HG02943 (cell line): ENCODE data around the gene MUCL3.
"Not testable (repeated sequence)": the region's sequence is repeated elsewhere in the genome, so short reads cannot be mapped to it uniquely, and the experiment has no call there.

ENCODE experiments used
- ATAC-seq: cut with Tn5 transposase; IDR thresholded peaks from one replicate; pipeline ENCODE4 v1.9.1; 2021; ENCODE audit warnings: mild to moderate bottlenecking, low read depth, moderate library complexity; ENCODE audit not compliant: unreplicated experiment

Gene MUCL3

DNA sequence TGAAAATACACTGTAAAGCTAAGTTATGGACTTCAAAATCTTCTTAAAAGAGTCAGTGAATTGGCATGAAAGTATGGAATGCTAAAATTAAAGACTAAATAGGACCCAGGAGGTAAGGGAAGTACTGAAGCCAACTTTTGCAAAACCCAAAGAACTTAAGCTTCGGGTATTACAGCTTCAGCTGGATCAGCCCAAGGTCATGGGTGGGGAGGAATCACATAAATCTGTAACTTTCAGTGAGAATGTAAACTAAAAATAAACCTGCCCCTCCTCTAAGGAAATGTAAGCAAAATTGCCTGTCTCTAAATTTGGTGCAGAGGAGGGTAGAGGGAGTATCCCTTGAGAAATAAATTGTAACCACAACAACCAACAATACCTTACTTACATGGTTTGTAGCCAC, 38.4 kb downstream of the MUCL3 start:
- no peak for ATAC-seq

- ATAC-seq: no peak
These were observed 38.9 kb downstream of the MUCL3 start for GRCh38 chr6:30979690-30980089.

- no peak for ATAC-seq
These were observed 41.4 kb downstream of the MUCL3 start for GRCh38 chr6:30981942-30982772.

DNA sequence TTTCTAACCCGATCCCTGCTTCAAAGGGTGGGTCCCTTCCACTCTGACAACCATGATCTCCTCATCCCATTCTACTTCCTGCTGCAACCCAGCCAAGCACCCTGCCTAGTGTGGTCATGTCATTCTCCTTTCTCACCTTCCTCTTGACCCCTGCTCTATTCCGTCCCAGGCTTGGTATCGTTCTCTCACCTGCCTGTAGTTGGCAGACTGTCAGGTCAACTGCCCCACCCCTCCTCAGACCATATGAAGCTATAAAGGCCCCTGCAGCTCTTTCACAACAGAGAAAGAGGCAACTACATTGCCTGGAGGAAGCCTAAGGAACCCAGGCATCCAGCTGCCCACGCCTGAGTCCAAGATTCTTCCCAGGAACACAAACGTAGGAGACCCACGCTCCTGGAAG, 42.7 kb downstream of the MUCL3 start, which contains the start of gene MUC21:
Gene MUC21 (plus strand): TSS at position 280 of the 400 bp plus-strand sequence. CDS start 241 bp downstream, outside the sequence.
- ATAC-seq: no peak

DNA sequence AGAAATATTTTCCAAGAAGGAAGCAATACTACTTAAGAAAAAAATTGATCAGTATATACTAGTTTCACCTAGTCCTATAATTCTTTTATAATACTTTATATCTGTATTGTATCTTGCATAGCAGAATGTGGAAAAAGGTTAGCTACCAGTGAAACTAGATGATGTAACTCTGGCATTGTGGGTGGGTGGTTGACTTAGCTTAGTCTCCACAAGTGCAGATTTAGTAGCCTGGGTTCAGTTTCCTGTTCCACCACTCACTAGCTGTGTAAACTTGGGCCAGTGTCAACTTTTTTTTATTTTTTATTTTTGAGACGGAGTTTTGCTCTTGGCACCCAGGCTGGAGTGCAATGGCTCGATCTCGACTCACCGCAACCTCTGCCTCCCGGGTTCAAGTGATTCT, 44.7 kb downstream of the MUCL3 start:
- ATAC-seq: no peak

DNA sequence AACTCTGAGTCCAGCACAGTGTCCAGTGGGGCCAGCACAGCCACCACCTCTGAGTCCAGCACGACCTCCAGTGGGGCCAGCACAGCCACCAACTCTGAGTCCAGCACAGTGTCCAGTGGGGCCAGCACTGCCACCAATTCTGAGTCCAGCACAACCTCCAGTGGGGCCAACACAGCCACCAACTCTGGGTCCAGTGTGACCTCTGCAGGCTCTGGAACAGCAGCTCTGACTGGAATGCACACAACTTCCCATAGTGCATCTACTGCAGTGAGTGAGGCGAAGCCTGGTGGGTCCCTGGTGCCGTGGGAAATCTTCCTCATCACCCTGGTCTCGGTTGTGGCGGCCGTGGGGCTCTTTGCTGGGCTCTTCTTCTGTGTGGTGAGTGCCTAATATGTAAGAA, 46.5 kb downstream of the MUCL3 start:
- no peak for ATAC-seq

DNA sequence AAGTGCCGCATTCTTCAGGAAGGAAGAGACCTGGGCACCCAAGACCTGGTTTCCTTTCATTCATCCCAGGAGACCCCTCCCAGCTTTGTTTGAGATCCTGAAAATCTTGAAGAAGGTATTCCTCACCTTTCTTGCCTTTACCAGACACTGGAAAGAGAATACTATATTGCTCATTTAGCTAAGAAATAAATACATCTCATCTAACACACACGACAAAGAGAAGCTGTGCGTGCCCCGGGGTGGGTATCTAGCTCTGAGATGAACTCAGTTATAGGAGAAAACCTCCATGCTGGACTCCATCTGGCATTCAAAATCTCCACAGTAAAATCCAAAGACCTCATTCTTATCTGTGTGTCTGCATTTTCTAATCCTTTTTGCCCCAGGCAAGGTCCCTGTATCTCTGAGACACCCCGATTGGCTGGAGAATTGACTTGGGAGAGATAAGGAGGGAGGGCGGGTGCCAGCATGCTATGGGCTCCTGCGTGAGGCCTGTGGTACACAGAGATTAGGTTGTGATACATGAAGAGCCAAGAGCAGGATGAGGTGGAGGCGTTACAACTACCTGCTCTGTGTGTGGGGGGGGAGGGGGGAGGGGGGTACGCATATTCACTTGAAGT, 47.5 kb downstream of the MUCL3 start:
- ATAC-seq: no peak

GRCh38 chr6:30990422-30991086, 49.8 kb downstream of the MUCL3 start:
- ATAC-seq: no peak

DNA sequence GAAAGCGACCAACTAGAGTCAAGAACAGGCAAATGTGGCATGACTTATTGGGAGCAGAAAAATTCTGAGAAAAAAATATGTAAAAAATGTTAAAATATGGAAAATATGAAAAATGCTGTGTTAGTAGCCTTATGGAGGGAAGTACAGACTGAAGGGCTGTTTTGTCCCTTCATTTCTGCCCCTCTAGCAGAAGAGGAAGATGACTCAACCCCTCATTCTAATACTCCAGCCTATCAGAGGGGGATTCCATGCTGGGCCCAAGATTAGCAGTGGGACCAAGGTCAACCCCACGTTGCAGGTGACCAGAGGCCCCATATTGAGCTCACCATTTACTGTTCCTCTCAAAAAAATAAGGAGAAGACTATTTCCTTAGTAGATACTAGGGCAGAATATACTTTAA, 51.1 kb downstream of the MUCL3 start:
- no peak for ATAC-seq

GRCh38 chr6:30997301-30997700, 56.5 kb downstream of the MUCL3 start:
- no peak for ATAC-seq

- ATAC-seq: no peak
These were observed 58.0 kb downstream of the MUCL3 start for GRCh38 chr6:30998785-30999184.

GRCh38 chr6:31000067-31000860, 59.5 kb downstream of the MUCL3 start:
- ATAC-seq: not testable (repeated sequence)

- no peak for ATAC-seq
These were observed 60.6 kb downstream of the MUCL3 start for GRCh38 chr6:31001281-31001888.

GRCh38 chr6:31002471-31002870, 61.7 kb downstream of the MUCL3 start:
- no peak for ATAC-seq
